Progenitor cell of endocrine pancreas (in vitro differentiated cells): ENCODE results near the gene CLCN4. TPM values are rescaled to one million over a fixed set of nuclear protein-coding genes. Genes with fewer than 3 reads are reported as not detected.

Experiments
- DNase-seq: peaks from one replicate; pipeline ENCODE4 v3.0.0; 2021; ENCODE audit warnings: low spot score; ENCODE audit not compliant: unreplicated experiment
- H3K27ac Mint-ChIP-seq: 2 replicates; pipeline ENCODE4 v1.8.0; 2021; ENCODE audit warnings: mild to moderate bottlenecking, moderate library complexity, mixed read lengths
- H3K27me3 Mint-ChIP-seq: 2 replicates; pipeline ENCODE4 v1.8.0; 2021; ENCODE audit warnings: mixed read lengths
- H3K36me3 Mint-ChIP-seq: 2 replicates; pipeline ENCODE4 v1.8.0; 2022; ENCODE audit warnings: mixed read lengths; ENCODE audit not compliant: insufficient read depth
- H3K4me1 Mint-ChIP-seq: 2 replicates; pipeline ENCODE4 v1.8.0; 2021; ENCODE audit warnings: low read depth, mixed read lengths
- H3K4me3 Mint-ChIP-seq: 2 replicates; pipeline ENCODE4 v1.8.0; 2021; ENCODE audit warnings: low read depth, mild to moderate bottlenecking, moderate library complexity, mixed read lengths
- H3K9me3 Mint-ChIP-seq: 2 replicates; pipeline ENCODE4 v1.8.0; 2021; ENCODE audit warnings: low read depth, mixed read lengths
- CTCF ChIP-seq: fragments of 200-600 bp; sonication (generic); IDR thresholded peaks from one replicate; pipeline ENCODE4 v1.5.0; 2021; ENCODE audit warnings: antibody characterized with exemption, mild to moderate bottlenecking; ENCODE audit not compliant: unreplicated experiment
- total RNA-seq: library from RNA; stranded (reverse); gene quantifications from 2 replicates; pipeline ENCODE4 v1.2.1, GENCODE V29; 2021

Gene CLCN4
- total RNA-seq, 1 donor from 2014 or later: 15.2 TPM

- no peak for DNase-seq
- Mint-ChIP-seq H3K4me3 (no peak overlapping the region), H3K9me3 (peaks cover 43% of the 10 kb centered on the region), H3K4me1 (no peaks in the 10 kb centered on the region), H3K36me3 (peaks cover 44% of the 10 kb centered on the region), H3K27ac (no peak overlapping the region), H3K27me3 (no peaks in the 10 kb centered on the region)
- TF ChIP-seq CTCF: no peak
These were observed 38.9 kb upstream of the CLCN4 start for GRCh38 chrX:10117864-10118377.

GRCh38 chrX:10118530-10118929 is 38.2 kb upstream of the CLCN4 start:
- H3K27ac Mint-ChIP-seq: no peak overlapping the region

GRCh38 chrX:10119399-10119990 is 37.3 kb upstream of the CLCN4 start:
- Mint-ChIP-seq H3K27ac (peak overlapping the region; percentile 42), H3K27me3 (no peaks in the 10 kb centered on the region), H3K4me3 (no peak overlapping the region), H3K36me3 (peaks cover 45% of the 10 kb centered on the region), H3K9me3 (peaks cover 43% of the 10 kb centered on the region), H3K4me1 (no peaks in the 10 kb centered on the region)
- TF ChIP-seq CTCF: peak; percentile 100
- peak; percentile 60 for DNase-seq

More at GRCh38 chrX:10118530-10118929, 38.2 kb upstream of the CLCN4 start:
- H3K4me3 Mint-ChIP-seq: no peak overlapping the region
- H3K9me3 Mint-ChIP-seq: peaks cover 43% of the 10 kb centered on the region
- peaks cover 45% of the 10 kb centered on the region for H3K36me3 Mint-ChIP-seq
- no peak for DNase-seq
- TF ChIP-seq CTCF: no peak
- no peaks in the 10 kb centered on the region for H3K4me1 Mint-ChIP-seq
- H3K27me3 Mint-ChIP-seq: no peaks in the 10 kb centered on the region

GRCh38 chrX:10120331-10120730 is 36.4 kb upstream of the CLCN4 start:
- H3K36me3 Mint-ChIP-seq: peaks cover 51% of the 10 kb centered on the region
- H3K4me1 Mint-ChIP-seq: no peaks in the 10 kb centered on the region
- no peaks in the 10 kb centered on the region for H3K27me3 Mint-ChIP-seq
- H3K27ac Mint-ChIP-seq: no peak overlapping the region
- TF ChIP-seq CTCF: no peak
- no peak overlapping the region for H3K4me3 Mint-ChIP-seq
- DNase-seq: no peak
- peaks cover 49% of the 10 kb centered on the region for H3K9me3 Mint-ChIP-seq

GRCh38 chrX:10120828-10121227 is 35.9 kb upstream of the CLCN4 start:
- H3K27ac Mint-ChIP-seq: no peak overlapping the region
- no peak for TF ChIP-seq CTCF
- H3K27me3 Mint-ChIP-seq: no peaks in the 10 kb centered on the region
- peaks cover 49% of the 10 kb centered on the region for H3K9me3 Mint-ChIP-seq
- H3K4me1 Mint-ChIP-seq: no peaks in the 10 kb centered on the region
- H3K4me3 Mint-ChIP-seq: no peak overlapping the region
- no peak for DNase-seq
- H3K36me3 Mint-ChIP-seq: peaks cover 51% of the 10 kb centered on the region
